Caki2 (cell line): Measurements from ENCODE around the gene CCDC85A. TPM values are rescaled to one million over a fixed set of nuclear protein-coding genes. Genes with fewer than 3 reads are reported as not detected.

Experiments
- DNase-seq: peaks from one replicate; pipeline ENCODE4 v3.0.0-alpha.2; 2015; ENCODE audit warnings: low read depth
- in situ Hi-C: cut with HindIII; loops from 2 replicates; pipeline ENCODE4 v1.10.0; 2016; ENCODE audit warnings: low sequenced_read_pairs, low pct_unique_long_range_greater_than_20kb, mixed read lengths
- total RNA-seq: library from RNA; depleted of rRNA; stranded (reverse); fragments of >200 nt; shearing (Covaris generic); gene quantifications from 2 replicates; pipeline ENCODE4 v1.2.3, GENCODE V29; 2014; ENCODE audit warnings: low replicate concordance

Gene CCDC85A
- total RNA-seq, 1 experiment from 2014 or later: 0.54 TPM

DNA sequence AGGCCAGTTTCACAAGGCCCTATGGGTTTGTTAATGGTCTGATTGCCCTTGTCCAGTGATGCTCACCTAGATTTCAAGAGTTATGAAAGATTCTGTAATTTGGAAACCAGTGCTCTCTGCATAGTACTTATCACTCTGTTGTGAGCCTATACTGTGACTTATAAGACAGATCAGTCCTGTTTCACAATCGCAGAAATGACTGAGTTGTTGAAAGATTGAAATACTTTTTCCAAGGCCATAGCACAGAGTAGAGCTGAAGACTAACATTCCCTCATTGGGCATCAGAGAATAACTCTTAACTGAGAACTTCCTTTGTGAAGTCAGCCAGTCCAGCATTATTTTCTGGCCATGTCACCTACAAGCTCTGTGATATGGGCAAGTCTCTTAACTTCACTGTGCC is 44.0 kb downstream of the CCDC85A start:
- in situ Hi-C loops: no loop called here
- no peak for DNase-seq

DNA sequence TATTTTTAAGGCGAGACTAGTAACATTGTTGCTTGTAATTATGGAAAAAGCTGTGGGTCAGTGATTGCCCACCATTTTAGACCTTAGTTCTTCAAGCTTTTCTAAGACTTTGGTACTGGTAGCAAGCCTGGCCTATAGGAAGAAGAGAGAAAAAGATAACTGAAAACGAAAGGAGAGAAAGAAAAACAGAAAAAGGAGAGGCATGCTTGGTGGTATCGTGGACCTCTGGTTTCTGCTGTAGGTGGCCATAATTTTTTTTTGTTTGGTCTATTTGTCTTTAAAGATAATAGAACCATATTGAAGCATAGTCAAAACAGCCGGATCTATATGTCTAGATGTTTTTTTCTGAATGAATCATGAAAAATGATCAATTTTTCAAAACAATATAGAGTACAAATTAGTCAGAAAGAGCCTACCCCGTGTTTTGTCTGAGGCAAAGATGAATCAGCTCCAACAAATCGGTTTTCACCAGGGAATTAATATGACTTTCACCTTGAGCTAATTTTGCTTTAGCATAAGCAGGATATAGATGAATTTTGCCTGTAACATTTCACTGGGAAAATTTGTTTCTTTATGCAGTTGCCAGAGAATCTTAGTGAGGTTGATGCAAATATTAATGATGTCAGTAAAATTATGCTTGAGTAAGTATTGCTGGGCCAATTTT is 45.7 kb downstream of the CCDC85A start:
- DNase-seq: no peak
- in situ Hi-C loops: no loop called here

- in situ Hi-C loops: no loop called here
- DNase-seq: no peak
These were observed 46.4 kb downstream of the CCDC85A start for GRCh38 chr2:56230156-56230555.

- in situ Hi-C loops: no loop called here
- no peak for DNase-seq
These were observed 47.6 kb downstream of the CCDC85A start for GRCh38 chr2:56231361-56231760.

- DNase-seq: no peak
- in situ Hi-C loops: no loop called here
These were observed 49.1 kb downstream of the CCDC85A start for GRCh38 chr2:56232912-56233311.

GRCh38 chr2:56234241-56234640 is 50.5 kb downstream of the CCDC85A start:
- in situ Hi-C loops: no loop called here
- DNase-seq: no peak

- no peak for DNase-seq
- in situ Hi-C loops: no loop called here
These were observed 55.2 kb downstream of the CCDC85A start for GRCh38 chr2:56239030-56239429.

- in situ Hi-C loops: no loop called here
These were observed 55.6 kb downstream of the CCDC85A start for GRCh38 chr2:56239437-56239836.

GRCh38 chr2:56240210-56240609 is 56.4 kb downstream of the CCDC85A start:
- in situ Hi-C loops: no loop called here
- DNase-seq: no peak

More at GRCh38 chr2:56239437-56239836, 55.6 kb downstream of the CCDC85A start:
- no peak for DNase-seq

DNA sequence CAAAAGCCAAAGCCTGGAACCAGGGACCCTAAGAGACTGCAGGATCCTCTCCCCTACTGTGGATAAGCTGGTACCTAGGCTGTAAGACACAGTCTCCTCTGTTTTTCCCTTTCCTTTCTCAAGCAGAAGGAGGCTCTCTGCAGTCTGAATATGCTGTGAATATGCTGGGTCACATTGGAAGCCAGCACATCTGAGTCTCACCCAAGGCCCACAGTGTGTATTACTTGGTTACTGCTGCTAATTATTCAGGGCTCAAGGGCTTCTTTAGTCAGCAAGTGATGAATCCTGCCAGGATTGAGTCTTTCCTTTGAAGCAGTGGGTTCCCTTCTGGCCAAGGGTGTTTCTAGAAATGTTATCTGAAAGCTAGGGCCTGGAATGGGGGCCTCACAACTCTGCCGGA is 60.7 kb downstream of the CCDC85A start:
- in situ Hi-C loops: no loop called here
- DNase-seq: no peak

DNA sequence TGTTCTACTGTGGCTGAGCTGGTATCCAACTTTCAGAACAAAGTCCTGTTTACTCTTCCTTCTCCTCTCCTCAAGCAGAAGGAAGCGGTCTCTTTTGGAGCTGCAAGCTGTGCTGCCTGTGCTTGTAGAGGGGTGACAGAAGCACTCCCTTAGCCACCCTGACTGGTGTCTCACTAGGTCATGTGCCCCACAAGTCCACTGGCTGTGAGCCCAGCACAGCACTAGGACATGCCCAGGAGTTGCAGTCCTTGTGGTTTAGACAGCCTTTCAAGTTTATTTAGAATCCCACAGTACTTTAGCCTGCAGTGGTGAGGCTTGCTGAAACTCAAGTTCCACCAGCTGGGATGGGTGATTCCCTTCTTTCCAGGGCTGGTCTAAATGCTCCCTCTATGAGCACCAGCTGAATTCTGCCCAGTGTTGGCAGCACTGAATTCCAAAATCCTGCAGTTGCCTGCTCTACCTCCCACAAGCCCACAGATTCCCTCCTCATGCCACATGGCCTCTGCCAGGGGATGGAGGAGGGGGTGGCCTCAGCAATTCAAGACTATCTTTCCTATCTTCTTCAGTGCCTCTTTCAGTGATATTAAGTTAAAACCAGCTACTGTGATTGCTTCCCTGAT is 61.2 kb downstream of the CCDC85A start:
- no peak for DNase-seq

GRCh38 chr2:56248965-56249742 is 65.4 kb downstream of the CCDC85A start:
- no peak for DNase-seq
- in situ Hi-C loops: no loop called here

More for the DNA sequence above, 61.2 kb downstream of the CCDC85A start:
- in situ Hi-C loops: no loop called here

DNA sequence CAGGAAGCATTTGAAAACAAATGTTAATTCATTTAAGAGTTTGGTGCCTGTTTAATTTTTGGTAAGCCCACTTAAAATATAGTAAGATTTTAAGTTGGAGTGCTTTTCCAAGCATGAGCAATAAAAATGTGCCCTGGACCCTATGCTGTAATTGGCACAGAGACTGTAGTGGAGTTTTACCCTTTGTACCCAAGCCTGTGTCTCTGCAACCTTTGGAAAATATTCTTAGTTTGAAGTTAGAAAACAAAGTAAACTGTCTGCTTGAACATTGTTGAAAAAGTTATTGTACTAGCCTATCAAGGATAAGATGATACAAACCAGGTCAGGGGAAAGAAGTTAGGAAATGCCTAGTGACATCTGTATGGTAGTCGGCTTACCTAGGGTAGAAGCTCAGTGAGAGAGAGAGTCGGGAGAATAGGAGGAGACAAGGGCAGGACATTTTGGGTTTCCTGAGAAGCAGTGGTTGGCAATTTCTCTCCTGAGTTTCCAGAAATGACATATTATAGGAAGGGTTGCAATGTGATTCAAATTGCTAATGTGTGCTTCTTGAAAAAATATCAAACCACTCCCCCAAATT is 66.5 kb downstream of the CCDC85A start:
- in situ Hi-C loops: no loop called here
- no peak for DNase-seq

GRCh38 chr2:56260415-56260814 is 76.6 kb downstream of the CCDC85A start:
- DNase-seq: no peak
- in situ Hi-C loops: no loop called here

GRCh38 chr2:56262241-56262640 is 78.5 kb downstream of the CCDC85A start:
- DNase-seq: no peak
- in situ Hi-C loops: no loop called here

DNA sequence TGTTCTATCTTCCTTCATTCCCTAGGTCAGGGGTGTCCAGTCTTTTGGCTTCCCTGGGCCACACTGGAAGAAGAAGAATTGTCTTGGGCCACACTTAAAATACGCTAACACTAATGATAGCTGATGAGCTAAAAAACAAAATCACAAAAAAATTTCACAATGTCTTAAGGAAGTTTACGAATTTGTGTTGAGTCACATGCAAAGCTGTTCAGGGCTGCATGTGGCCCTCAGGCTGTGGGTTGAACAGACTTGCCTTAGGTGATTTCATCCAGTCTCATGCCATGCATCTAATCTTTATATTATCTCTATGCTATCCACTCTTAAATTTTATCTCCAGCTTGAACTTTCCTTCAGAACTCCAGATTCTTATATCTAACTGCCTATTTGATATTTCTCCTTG is 80.1 kb downstream of the CCDC85A start:
- no peak for DNase-seq

GRCh38 chr2:56266761-56267414 is 83.1 kb downstream of the CCDC85A start:
- in situ Hi-C loops: no loop called here
- no peak for DNase-seq

More for the DNA sequence above, 80.1 kb downstream of the CCDC85A start:
- in situ Hi-C loops: no loop called here

GRCh38 chr2:56267415-56267788 is 83.6 kb downstream of the CCDC85A start:
- DNase-seq: no peak
- in situ Hi-C loops: no loop called here

GRCh38 chr2:56268856-56269255 is 85.1 kb downstream of the CCDC85A start:
- DNase-seq: no peak
- in situ Hi-C loops: no loop called here
